ENCODE results near the gene PRKACB.

- TF ChIP-seq CTCF (IDR thresholded peaks at IDR 0.05) (no peak), POLR2A (IDR thresholded peaks at IDR 0.05) (no peak)
These were observed 103.6 kb downstream of the PRKACB start for GRCh38 chr1:84247425-84248220.

All from uterus (tissue), 2 donors.